ENCODE data around the gene AFAP1.

The AFAP1 gene

GRCh38 chr4:7828011-7828720, 111.5 kb downstream of the AFAP1 start:
- TF ChIP-seq FOXM1 (IDR thresholded peaks at IDR 0.05; ENCODE audit: borderline replicate concordance, low read depth) = no peak
- TF ChIP-seq MAX (IDR thresholded peaks at IDR 0.05) = no peak
- TF ChIP-seq TEAD4 (IDR thresholded peaks at IDR 0.05) = no peak
- TF ChIP-seq RAD21 (IDR thresholded peaks at IDR 0.05; ENCODE audit: low read depth) = no peak
- no peak for TF ChIP-seq NFIC (IDR thresholded peaks at IDR 0.05)
- TF ChIP-seq YY1 (IDR thresholded peaks at IDR 0.05; ENCODE audit: low read depth) = no peak

- TF ChIP-seq FOXM1 (IDR thresholded peaks at IDR 0.05; ENCODE audit: borderline replicate concordance, low read depth) = no peak
- TF ChIP-seq TEAD4 (IDR thresholded peaks at IDR 0.05) = no peak
- TF ChIP-seq ZBTB7A (IDR thresholded peaks at IDR 0.05; ENCODE audit: low read depth) = no peak
- no peak for TF ChIP-seq TCF12 (IDR thresholded peaks at IDR 0.05; ENCODE audit: low read depth)
- TF ChIP-seq REST (IDR thresholded peaks at IDR 0.05; ENCODE audit: low read depth) = no peak
- TF ChIP-seq EGR1 (IDR thresholded peaks at IDR 0.05) = no peak
- TF ChIP-seq CEBPB (IDR thresholded peaks at IDR 0.05) = no peak
- no peak for TF ChIP-seq RAD21 (IDR thresholded peaks at IDR 0.05; ENCODE audit: low read depth)
- TF ChIP-seq MAX (IDR thresholded peaks at IDR 0.05) = no peak
- TF ChIP-seq CREB1 (IDR thresholded peaks at IDR 0.05; ENCODE audit: low read depth) = no peak
- no peak for TF ChIP-seq YY1 (IDR thresholded peaks at IDR 0.05; ENCODE audit: low read depth)
- TF ChIP-seq EP300 (IDR thresholded peaks at IDR 0.05; ENCODE audit: borderline replicate concordance) = no peak
- no peak for TF ChIP-seq TAF1 (IDR thresholded peaks at IDR 0.05; ENCODE audit: low read depth)
- no peak for TF ChIP-seq NFIC (IDR thresholded peaks at IDR 0.05)
- no peak for TF ChIP-seq USF1 (IDR thresholded peaks at IDR 0.05)
Observed at GRCh38 chr4:7827566-7827965, 112.1 kb downstream of the AFAP1 start.

GRCh38 chr4:7826909-7827306, 112.8 kb downstream of the AFAP1 start:
- TF ChIP-seq USF1 (IDR thresholded peaks at IDR 0.05) (no peak), RAD21 (IDR thresholded peaks at IDR 0.05; ENCODE audit: low read depth) (no peak), CREB1 (IDR thresholded peaks at IDR 0.05; ENCODE audit: low read depth) (no peak), REST (IDR thresholded peaks at IDR 0.05; ENCODE audit: low read depth) (no peak), YY1 (IDR thresholded peaks at IDR 0.05; ENCODE audit: low read depth) (no peak), EGR1 (IDR thresholded peaks at IDR 0.05) (no peak), CEBPB (IDR thresholded peaks at IDR 0.05) (no peak), EP300 (IDR thresholded peaks at IDR 0.05; ENCODE audit: borderline replicate concordance) (no peak), TCF12 (IDR thresholded peaks at IDR 0.05; ENCODE audit: low read depth) (no peak), MAX (IDR thresholded peaks at IDR 0.05) (no peak), NFIC (IDR thresholded peaks at IDR 0.05) (no peak), TEAD4 (IDR thresholded peaks at IDR 0.05) (no peak), ZBTB7A (IDR thresholded peaks at IDR 0.05; ENCODE audit: low read depth) (no peak), TAF1 (IDR thresholded peaks at IDR 0.05; ENCODE audit: low read depth) (no peak), FOXM1 (IDR thresholded peaks at IDR 0.05; ENCODE audit: borderline replicate concordance, low read depth) (no peak)

GRCh38 chr4:7826176-7826908, 113.3 kb downstream of the AFAP1 start:
- no peak for TF ChIP-seq CEBPB (IDR thresholded peaks at IDR 0.05)
- TF ChIP-seq EP300 (IDR thresholded peaks at IDR 0.05; ENCODE audit: borderline replicate concordance) = no peak
- TF ChIP-seq EGR1 (IDR thresholded peaks at IDR 0.05) = no peak
- no peak for TF ChIP-seq FOXM1 (IDR thresholded peaks at IDR 0.05; ENCODE audit: borderline replicate concordance, low read depth)
- no peak for TF ChIP-seq NFIC (IDR thresholded peaks at IDR 0.05)

- TF ChIP-seq FOXM1 (IDR thresholded peaks at IDR 0.05; ENCODE audit: borderline replicate concordance, low read depth) (no peak), CEBPB (IDR thresholded peaks at IDR 0.05) (no peak), ZBTB7A (IDR thresholded peaks at IDR 0.05; ENCODE audit: low read depth) (no peak), USF1 (IDR thresholded peaks at IDR 0.05) (no peak), NFIC (IDR thresholded peaks at IDR 0.05) (no peak), TCF12 (IDR thresholded peaks at IDR 0.05; ENCODE audit: low read depth) (no peak), EGR1 (IDR thresholded peaks at IDR 0.05) (no peak), CREB1 (IDR thresholded peaks at IDR 0.05; ENCODE audit: low read depth) (no peak), EP300 (IDR thresholded peaks at IDR 0.05; ENCODE audit: borderline replicate concordance) (no peak), RAD21 (IDR thresholded peaks at IDR 0.05; ENCODE audit: low read depth) (no peak), TAF1 (IDR thresholded peaks at IDR 0.05; ENCODE audit: low read depth) (no peak), TEAD4 (IDR thresholded peaks at IDR 0.05) (no peak), MAX (IDR thresholded peaks at IDR 0.05) (no peak), REST (IDR thresholded peaks at IDR 0.05; ENCODE audit: low read depth) (no peak), YY1 (IDR thresholded peaks at IDR 0.05; ENCODE audit: low read depth) (no peak)
Observed at GRCh38 chr4:7824218-7824617, 115.4 kb downstream of the AFAP1 start.
